HL-60 (cell line): Measurements from ENCODE around the gene POP4.

ENCODE experiments used
- DNase-seq, 2 experiments: peaks; one replicate each; pipeline ENCODE4 v3.0.0-alpha.2; 2010 to 2020; ENCODE audit warnings: low read depth in 1 of 2, low spot score in 1 of 2
- H3K27ac ChIP-seq: fragments of 250-450 bp; sonication (Bioruptor Pico); replicated peaks from 2 replicates; pipeline ENCODE4 v1.5.1; 2020; ENCODE audit warnings: mild to moderate bottlenecking, moderate library complexity
- H3K27me3 ChIP-seq: fragments of 250-450 bp; sonication (Bioruptor Pico); 2 replicates; pipeline ENCODE4 v1.5.1; 2021; ENCODE audit warnings: mild to moderate bottlenecking, moderate library complexity; ENCODE audit not compliant: insufficient read depth, poor library complexity, severe bottlenecking
- H3K4me3 ChIP-seq: replicated peaks from 2 replicates; pipeline ENCODE4 v1.5.1; 2011; ENCODE audit warnings: mild to moderate bottlenecking, control low read depth, low read length; ENCODE audit not compliant: insufficient read depth
- CTCF ChIP-seq: IDR thresholded peaks from one replicate; pipeline ENCODE4 v1.5.1; 2011; ENCODE audit warnings: low read length, control low read depth, inconsistent platforms; ENCODE audit not compliant: insufficient read depth
- GABPA ChIP-seq: IDR thresholded peaks from 2 replicates; pipeline ENCODE4 v1.6.1; 2012; ENCODE audit warnings: low read depth
- POLR2AphosphoS5 ChIP-seq: IDR thresholded peaks from 2 replicates; pipeline ENCODE4 v1.6.1; 2012; ENCODE audit warnings: low read depth
- REST ChIP-seq: IDR thresholded peaks from 2 replicates; pipeline ENCODE4 v1.6.1; 2012; ENCODE audit warnings: low read depth; ENCODE audit not compliant: insufficient replicate concordance
- SPI1 ChIP-seq: IDR thresholded peaks from 2 replicates; pipeline ENCODE4 v1.6.1; 2012; ENCODE audit warnings: low read depth, mild to moderate bottlenecking, borderline replicate concordance

The POP4 gene

GRCh38 chr19:29662278-29662603, 56.2 kb downstream of the POP4 start:
- no peak overlapping the region for H3K27ac ChIP-seq
- TF ChIP-seq POLR2AphosphoS5 = no peak
- TF ChIP-seq GABPA = no peak
- no peak for TF ChIP-seq REST
- TF ChIP-seq SPI1 = no peak
- no peak for TF ChIP-seq CTCF
- H3K4me3 ChIP-seq = no peak overlapping the region

GRCh38 chr19:29662604-29663404, 56.7 kb downstream of the POP4 start:
- DNase-seq = no peak
- no peak for TF ChIP-seq GABPA
- TF ChIP-seq POLR2AphosphoS5 = no peak
- no peak for TF ChIP-seq CTCF
- TF ChIP-seq REST = no peak
- no peak for TF ChIP-seq SPI1
- no peak overlapping the region for H3K4me3 ChIP-seq
- no peak overlapping the region for H3K27ac ChIP-seq
- H3K27me3 ChIP-seq = peaks cover 3% of the 10 kb centered on the region

More at GRCh38 chr19:29662278-29662603, 56.2 kb downstream of the POP4 start:
- no peak for DNase-seq
- H3K27me3 ChIP-seq = peaks cover 3% of the 10 kb centered on the region

GRCh38 chr19:29663861-29664752, 58.0 kb downstream of the POP4 start:
- Histone ChIP-seq H3K4me3 (no peak overlapping the region), H3K27me3 (peaks cover 3% of the 10 kb centered on the region), H3K27ac (no peak overlapping the region)
- TF ChIP-seq POLR2AphosphoS5 (no peak), CTCF (no peak)
- DNase-seq = no peak
